Measurements from ENCODE around the gene CCBE1. TPM values are rescaled to one million over a fixed set of nuclear protein-coding genes. Genes with fewer than 3 reads are reported as not detected.

The CCBE1 gene
- total RNA-seq, 1 donor from 2014 or later, result 1.2 TPM

GRCh38 chr18:59592624-59593023 is 104.6 kb downstream of the CCBE1 start:
- H3K9me3 Mint-ChIP-seq (ENCODE audit: unreplicated experiment), result no peaks in the 10 kb centered on the region
- no peak for DNase-seq (ENCODE audit: low spot score)
- H3K36me3 Mint-ChIP-seq (ENCODE audit: low read depth, unreplicated experiment), result no peaks in the 10 kb centered on the region
- no peaks in the 10 kb centered on the region for H3K27me3 Mint-ChIP-seq (ENCODE audit: unreplicated experiment)
- no peaks in the 10 kb centered on the region for H3K4me1 Mint-ChIP-seq (ENCODE audit: unreplicated experiment)
- H3K4me3 Mint-ChIP-seq (ENCODE audit: unreplicated experiment), result no peak overlapping the region
- H3K27ac Mint-ChIP-seq (ENCODE audit: unreplicated experiment), result no peak overlapping the region
- TF ChIP-seq, protein P1, sequence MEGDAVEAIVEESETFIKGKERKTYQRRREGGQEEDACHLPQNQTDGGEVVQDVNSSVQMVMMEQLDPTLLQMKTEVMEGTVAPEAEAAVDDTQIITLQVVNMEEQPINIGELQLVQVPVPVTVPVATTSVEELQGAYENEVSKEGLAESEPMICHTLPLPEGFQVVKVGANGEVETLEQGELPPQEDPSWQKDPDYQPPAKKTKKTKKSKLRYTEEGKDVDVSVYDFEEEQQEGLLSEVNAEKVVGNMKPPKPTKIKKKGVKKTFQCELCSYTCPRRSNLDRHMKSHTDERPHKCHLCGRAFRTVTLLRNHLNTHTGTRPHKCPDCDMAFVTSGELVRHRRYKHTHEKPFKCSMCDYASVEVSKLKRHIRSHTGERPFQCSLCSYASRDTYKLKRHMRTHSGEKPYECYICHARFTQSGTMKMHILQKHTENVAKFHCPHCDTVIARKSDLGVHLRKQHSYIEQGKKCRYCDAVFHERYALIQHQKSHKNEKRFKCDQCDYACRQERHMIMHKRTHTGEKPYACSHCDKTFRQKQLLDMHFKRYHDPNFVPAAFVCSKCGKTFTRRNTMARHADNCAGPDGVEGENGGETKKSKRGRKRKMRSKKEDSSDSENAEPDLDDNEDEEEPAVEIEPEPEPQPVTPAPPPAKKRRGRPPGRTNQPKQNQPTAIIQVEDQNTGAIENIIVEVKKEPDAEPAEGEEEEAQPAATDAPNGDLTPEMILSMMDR (IDR thresholded peaks at IDR 0.05; ENCODE audit: unreplicated experiment), result no peak

DNA sequence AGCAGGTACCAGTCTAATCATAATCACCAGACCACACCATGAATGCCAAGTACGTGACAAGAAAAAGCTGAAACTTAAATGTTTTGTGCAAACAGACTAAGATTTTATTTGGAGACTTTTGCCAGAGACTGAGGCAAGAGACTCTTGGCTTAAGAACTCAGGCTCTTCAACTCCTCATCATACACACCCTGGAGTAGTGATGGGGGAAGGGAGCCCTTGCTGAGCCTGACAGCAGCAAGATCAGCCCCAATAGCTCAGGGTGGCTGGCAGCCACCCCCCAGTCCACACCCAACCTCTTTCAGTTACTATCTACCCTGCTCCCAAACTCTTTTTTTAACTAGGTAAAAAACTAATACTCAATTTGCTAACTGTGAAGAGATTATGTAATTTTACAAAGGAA is 114.8 kb downstream of the CCBE1 start:
- H3K27me3 Mint-ChIP-seq (ENCODE audit: unreplicated experiment), result peaks cover 4% of the 10 kb centered on the region

DNA sequence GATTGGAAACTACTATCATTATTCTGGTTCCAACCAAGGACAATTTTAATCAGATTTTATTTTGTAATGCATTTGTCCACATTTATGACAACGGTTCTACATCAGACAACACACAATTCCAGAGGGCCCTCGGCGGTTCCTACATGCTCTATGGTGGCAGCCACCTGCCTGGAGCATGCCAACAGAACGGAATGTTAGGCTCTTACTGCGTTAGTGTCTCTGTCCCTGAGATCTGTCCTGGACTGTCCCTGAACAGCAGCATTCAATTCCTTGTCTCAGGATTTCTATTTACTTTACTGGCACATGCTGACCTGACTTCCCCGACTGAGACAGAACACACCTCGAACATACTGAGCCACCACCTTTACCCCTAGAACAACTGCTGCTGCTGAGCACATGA is 117.7 kb downstream of the CCBE1 start:
- Mint-ChIP-seq H3K4me1 (ENCODE audit: unreplicated experiment) (no peaks in the 10 kb centered on the region), H3K4me3 (ENCODE audit: unreplicated experiment) (no peak overlapping the region), H3K9me3 (ENCODE audit: unreplicated experiment) (no peaks in the 10 kb centered on the region), H3K27ac (ENCODE audit: unreplicated experiment) (no peak overlapping the region), H3K36me3 (ENCODE audit: low read depth, unreplicated experiment) (no peaks in the 10 kb centered on the region), H3K27me3 (ENCODE audit: unreplicated experiment) (peaks cover 4% of the 10 kb centered on the region)
- TF ChIP-seq, protein P1 (IDR thresholded peaks at IDR 0.05; ENCODE audit: unreplicated experiment), result no peak
- DNase-seq (ENCODE audit: low spot score), result no peak

More for the DNA sequence above, 114.8 kb downstream of the CCBE1 start:
- Mint-ChIP-seq H3K27ac (ENCODE audit: unreplicated experiment) (no peak overlapping the region), H3K9me3 (ENCODE audit: unreplicated experiment) (no peaks in the 10 kb centered on the region), H3K36me3 (ENCODE audit: low read depth, unreplicated experiment) (no peaks in the 10 kb centered on the region), H3K4me3 (ENCODE audit: unreplicated experiment) (no peak overlapping the region), H3K4me1 (ENCODE audit: unreplicated experiment) (no peaks in the 10 kb centered on the region)
- TF ChIP-seq, protein P1 (IDR thresholded peaks at IDR 0.05; ENCODE audit: unreplicated experiment), result no peak
- no peak for DNase-seq (ENCODE audit: low spot score)

DNA sequence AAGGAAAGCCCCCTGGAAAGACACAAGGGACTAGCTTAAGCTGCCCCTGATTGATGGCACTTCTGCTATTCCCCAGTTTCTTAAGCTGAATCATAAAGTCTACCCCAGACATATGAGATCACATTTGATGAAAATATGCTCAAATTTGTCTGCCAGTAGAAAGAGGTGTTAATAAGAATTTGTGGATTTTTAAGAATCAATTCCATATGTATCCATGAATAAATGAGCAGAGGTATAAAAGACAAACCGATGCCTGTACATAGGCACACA is 119.9 kb downstream of the CCBE1 start:
- Mint-ChIP-seq H3K27ac (ENCODE audit: unreplicated experiment) (no peak overlapping the region), H3K27me3 (ENCODE audit: unreplicated experiment) (peaks cover 3% of the 10 kb centered on the region), H3K36me3 (ENCODE audit: low read depth, unreplicated experiment) (no peaks in the 10 kb centered on the region), H3K4me3 (ENCODE audit: unreplicated experiment) (no peak overlapping the region), H3K4me1 (ENCODE audit: unreplicated experiment) (no peaks in the 10 kb centered on the region), H3K9me3 (ENCODE audit: unreplicated experiment) (no peaks in the 10 kb centered on the region)
- TF ChIP-seq, protein P1 (IDR thresholded peaks at IDR 0.05; ENCODE audit: unreplicated experiment), result no peak
- no peak for DNase-seq (ENCODE audit: low spot score)

DNA sequence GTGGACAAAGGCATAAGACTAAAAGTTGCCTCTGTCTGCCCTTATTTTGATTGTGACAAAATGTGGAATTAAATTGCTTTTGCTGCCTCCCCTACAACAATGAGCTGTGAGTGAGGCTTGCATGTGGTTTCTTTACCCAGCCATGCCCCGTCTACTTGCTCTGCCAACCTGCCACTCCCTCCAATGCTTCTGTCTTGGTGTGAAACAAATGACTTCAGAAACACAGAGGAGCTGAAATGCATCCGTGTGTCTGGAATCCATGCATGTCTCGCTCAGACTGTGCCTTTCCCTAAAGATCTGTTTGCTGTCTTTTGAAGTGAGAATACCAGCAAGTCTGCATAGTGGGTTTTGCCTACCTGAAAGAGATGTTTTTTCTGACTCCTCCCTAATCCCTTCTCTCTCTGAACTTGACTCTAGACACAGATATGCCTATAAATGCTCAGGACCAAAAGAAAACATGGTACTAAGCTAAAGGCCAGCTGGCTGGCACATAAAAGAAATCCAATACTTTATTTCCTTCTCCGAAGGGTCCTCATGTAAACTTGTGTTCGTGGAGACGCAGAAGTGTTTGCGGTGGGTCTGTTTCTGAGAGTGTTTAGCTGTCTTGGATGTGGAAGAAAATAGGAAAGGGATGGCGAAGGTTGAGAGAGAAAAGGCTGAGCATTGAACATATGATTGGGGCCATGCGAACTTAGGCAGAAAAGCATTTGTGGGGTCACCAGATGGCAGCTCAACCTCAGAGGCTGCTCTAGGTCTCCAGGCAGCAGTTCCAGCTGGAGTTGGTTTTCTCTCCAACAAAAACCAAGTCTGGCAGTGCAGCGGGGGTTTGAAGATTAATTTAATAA is 120.5 kb downstream of the CCBE1 start:
- Mint-ChIP-seq H3K9me3 (ENCODE audit: unreplicated experiment) (no peaks in the 10 kb centered on the region), H3K4me1 (ENCODE audit: unreplicated experiment) (no peaks in the 10 kb centered on the region), H3K4me3 (ENCODE audit: unreplicated experiment) (no peak overlapping the region), H3K36me3 (ENCODE audit: low read depth, unreplicated experiment) (no peaks in the 10 kb centered on the region), H3K27me3 (ENCODE audit: unreplicated experiment) (peaks cover 3% of the 10 kb centered on the region), H3K27ac (ENCODE audit: unreplicated experiment) (no peak overlapping the region)
- DNase-seq (ENCODE audit: low spot score), result no peak
- TF ChIP-seq, protein P1 (IDR thresholded peaks at IDR 0.05; ENCODE audit: unreplicated experiment), result no peak
